ENCODE results near the gene PKP1. TPM values are rescaled to one million over a fixed set of nuclear protein-coding genes. Genes with fewer than 3 reads are reported as not detected.

The PKP1 gene
- total RNA-seq, 1 experiment from 2014 or later: not detected

DNA sequence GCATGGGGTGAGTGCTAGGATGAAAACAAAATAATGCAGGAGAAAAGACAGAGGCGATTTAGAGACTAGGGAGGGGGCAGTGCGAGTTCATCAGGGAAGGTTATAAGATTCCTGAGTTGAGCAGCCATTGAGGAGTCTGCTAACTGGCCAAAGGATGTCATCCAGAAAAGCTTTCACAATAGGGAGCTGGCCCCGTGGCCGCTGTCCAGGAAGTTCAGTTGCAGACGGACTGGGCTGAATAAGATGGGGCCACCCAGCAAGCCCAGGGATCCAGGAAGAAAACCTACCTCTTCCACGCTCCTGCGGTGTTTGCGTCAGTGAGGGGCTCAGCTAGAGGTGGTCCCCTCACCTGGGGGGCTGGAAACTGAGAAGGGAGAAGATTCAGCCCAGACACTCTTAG lies 4.0 kb upstream of the PKP1 start:
- H3K27ac ChIP-seq: no peak overlapping the region
- no peak overlapping the region for H3K4me3 ChIP-seq
- H3K36me3 ChIP-seq: no peaks in the 10 kb centered on the region
- H3K9me3 ChIP-seq (replicated peaks): no peaks in the 10 kb centered on the region
- peaks cover 8% of the 10 kb centered on the region for H3K27me3 ChIP-seq (replicated peaks)
- DNase-seq (ENCODE audit: low read depth in 1 of 2, low spot score in 2 of 2): no peak
- peaks cover 18% of the 10 kb centered on the region for H3K4me1 ChIP-seq (replicated peaks)

DNA sequence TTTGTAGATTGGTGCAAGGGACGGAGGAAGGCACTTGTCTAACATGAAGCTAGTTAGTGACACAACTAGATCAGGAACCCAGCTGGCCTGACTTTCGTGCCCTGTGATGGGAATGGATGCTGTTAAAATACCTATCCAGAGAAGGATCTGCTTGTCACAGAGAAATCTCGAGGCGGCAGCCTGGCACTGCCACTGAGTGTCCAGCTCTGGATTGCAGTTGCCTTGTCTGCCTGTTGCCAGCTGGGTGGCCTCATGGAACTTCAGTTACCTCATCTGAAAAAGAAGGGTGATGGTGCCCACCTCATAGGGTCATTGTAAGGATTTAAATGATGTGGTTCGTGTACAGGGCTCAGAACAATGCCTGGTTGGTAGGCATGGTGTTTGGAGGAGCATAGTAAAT lies 2.4 kb upstream of the PKP1 start:
- Histone ChIP-seq H3K9me3 (replicated peaks) (no peaks in the 10 kb centered on the region), H3K27me3 (replicated peaks) (peaks cover 8% of the 10 kb centered on the region), H3K36me3 (no peaks in the 10 kb centered on the region), H3K4me3 (no peak overlapping the region), H3K4me1 (replicated peaks) (peaks cover 7% of the 10 kb centered on the region), H3K27ac (no peak overlapping the region)
- no peak for DNase-seq (ENCODE audit: low read depth in 1 of 2, low spot score in 2 of 2)

DNA sequence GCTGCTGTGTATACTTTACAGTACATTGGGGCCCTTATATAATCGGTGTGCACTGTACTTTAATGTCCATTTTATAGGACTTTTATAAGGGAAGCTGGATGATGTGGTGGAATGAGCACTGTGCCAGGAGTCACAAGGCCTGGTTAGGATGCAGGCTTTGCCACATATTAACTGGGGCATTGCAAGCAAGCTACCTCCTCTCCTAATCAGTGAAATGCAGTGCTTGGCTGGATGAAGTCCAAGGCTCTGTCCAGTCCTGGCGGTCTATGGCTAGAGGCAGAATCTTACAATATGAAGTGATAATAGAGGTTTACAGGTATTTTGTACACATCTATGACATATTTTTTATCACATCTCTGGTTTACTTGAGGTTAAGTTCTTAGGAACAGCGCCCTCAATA lies 1.7 kb upstream of the PKP1 start:
- no peak for DNase-seq (ENCODE audit: low read depth in 1 of 2, low spot score in 2 of 2)
- peaks cover 6% of the 10 kb centered on the region; the same call in 1 of the 2 replicates for H3K4me1 ChIP-seq (replicated peaks)
- no peaks in the 10 kb centered on the region for H3K9me3 ChIP-seq (replicated peaks)
- H3K27ac ChIP-seq: no peak overlapping the region
- H3K36me3 ChIP-seq: no peaks in the 10 kb centered on the region
- no peak overlapping the region for H3K4me3 ChIP-seq
- H3K27me3 ChIP-seq (replicated peaks): peaks cover 8% of the 10 kb centered on the region

DNA sequence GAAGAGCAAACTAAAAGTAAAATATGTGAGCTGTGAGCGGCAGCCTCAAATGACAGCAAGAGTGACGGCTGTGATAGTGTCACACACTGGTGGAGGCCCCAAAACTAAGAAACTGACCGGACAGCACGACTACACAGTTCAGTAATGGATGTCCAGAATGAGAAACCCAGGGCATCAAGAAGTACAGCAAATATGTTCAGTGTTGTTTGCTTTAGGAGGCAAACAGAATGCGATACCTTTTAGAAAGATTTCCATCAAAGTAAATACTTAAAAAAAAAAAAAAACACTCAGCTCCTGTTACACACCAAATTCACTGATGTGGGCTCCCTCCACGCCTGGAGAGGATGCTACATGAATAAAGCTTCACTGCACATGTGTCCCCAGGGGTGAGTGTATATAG lies 1.1 kb upstream of the PKP1 start:
- Histone ChIP-seq H3K27me3 (replicated peaks) (peaks cover 8% of the 10 kb centered on the region), H3K4me3 (no peak overlapping the region), H3K4me1 (replicated peaks) (peaks cover 6% of the 10 kb centered on the region; the same call in 1 of the 2 replicates), H3K27ac (no peak overlapping the region), H3K36me3 (no peaks in the 10 kb centered on the region), H3K9me3 (replicated peaks) (no peaks in the 10 kb centered on the region)
- DNase-seq (ENCODE audit: low read depth in 1 of 2, low spot score in 2 of 2): no peak

DNA sequence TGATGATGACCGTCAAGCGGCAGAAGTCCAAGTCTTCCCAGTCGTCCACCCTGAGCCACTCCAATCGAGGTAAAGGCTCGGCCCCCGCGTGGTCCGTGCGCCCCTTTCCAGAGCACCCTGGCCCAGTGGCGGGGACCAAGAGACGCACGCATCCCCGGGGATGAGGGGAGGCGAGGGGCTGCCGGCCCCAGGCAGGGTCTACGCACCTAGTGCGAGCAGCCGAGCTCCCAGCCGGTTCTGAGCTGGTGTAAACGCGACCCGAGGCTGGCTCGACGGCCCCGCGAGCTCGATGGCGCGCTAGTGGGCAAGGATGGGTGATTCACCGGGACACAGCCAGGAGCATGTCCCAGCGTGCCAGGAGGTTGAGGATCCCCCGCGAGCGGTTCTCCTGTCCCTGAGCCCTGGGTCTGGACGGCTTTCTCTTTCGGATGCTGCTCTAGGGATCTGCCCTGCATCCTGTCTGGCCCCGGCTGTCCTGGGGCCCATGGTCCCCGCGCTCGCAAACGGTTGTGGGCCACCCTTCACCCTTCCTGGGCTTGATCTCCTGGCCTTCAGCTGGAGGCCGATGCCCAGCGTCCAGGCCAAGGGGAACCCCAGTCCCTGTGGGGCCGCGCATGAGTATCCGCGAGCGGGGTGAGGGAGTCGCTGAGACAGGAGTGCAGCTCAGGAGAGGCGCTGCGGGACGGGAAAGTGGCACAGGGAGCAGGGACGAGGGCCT lies 689 bp downstream of the PKP1 start:
- Histone ChIP-seq H3K36me3 (no peaks in the 10 kb centered on the region), H3K4me3 (no peak overlapping the region), H3K27ac (no peak overlapping the region), H3K27me3 (replicated peaks) (peaks cover 12% of the 10 kb centered on the region), H3K9me3 (replicated peaks) (no peaks in the 10 kb centered on the region), H3K4me1 (replicated peaks) (peaks cover 6% of the 10 kb centered on the region; the same call in 1 of the 2 replicates)
- DNase-seq (ENCODE audit: low read depth in 1 of 2, low spot score in 2 of 2): no peak

DNA sequence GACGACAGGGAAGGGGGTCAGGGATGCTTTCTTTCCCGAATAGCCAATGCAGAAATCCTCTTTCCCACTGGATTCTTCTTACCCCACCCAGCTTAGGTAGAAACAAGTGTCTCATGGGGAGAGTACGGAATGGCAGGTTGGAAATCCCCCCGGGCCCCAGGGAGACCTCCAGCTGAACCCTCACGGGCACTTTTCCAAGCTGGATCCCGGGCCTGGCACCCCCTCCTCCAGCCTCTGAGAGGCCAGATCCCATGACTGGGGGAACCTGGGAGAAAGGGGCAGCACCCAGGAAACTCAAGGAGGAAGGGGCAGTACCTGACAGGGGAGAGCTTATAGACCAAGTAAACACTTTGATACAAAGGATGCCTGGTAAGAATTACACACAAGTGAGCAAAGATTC lies 1.3 kb downstream of the PKP1 start:
- Histone ChIP-seq H3K27ac (no peak overlapping the region), H3K27me3 (replicated peaks) (peaks cover 14% of the 10 kb centered on the region), H3K4me1 (replicated peaks) (no peaks in the 10 kb centered on the region; the same call in 1 of the 2 replicates), H3K9me3 (replicated peaks) (no peaks in the 10 kb centered on the region), H3K36me3 (no peaks in the 10 kb centered on the region), H3K4me3 (no peak overlapping the region)
- DNase-seq (ENCODE audit: low read depth in 1 of 2, low spot score in 2 of 2): no peak

DNA sequence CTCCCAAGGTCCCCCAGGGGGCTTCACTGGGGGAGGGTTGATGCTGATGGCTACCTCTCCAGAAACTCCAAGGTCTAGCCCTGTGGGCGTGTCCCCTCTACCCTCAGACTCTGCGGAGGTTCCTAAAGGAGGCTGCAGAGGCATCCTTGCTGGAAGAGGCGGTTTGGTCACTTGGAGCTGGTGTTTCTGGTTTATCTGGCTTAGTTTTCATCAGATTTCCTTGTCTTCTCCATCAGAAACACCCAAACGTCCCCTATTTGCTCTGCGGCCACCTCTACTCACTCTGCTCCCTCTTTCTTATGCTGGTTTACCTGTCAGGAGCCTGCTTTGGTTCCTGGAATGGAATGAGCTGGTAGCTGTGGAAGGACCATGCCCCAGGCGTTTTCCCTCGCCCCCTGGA lies 2.5 kb downstream of the PKP1 start:
- H3K4me1 ChIP-seq (replicated peaks): no peaks in the 10 kb centered on the region
- no peak for DNase-seq (ENCODE audit: low read depth in 1 of 2, low spot score in 2 of 2)
- no peak overlapping the region for H3K4me3 ChIP-seq
- H3K36me3 ChIP-seq: no peaks in the 10 kb centered on the region
- no peaks in the 10 kb centered on the region for H3K9me3 ChIP-seq (replicated peaks)
- no peak overlapping the region for H3K27ac ChIP-seq
- H3K27me3 ChIP-seq (replicated peaks): peaks cover 21% of the 10 kb centered on the region

DNA sequence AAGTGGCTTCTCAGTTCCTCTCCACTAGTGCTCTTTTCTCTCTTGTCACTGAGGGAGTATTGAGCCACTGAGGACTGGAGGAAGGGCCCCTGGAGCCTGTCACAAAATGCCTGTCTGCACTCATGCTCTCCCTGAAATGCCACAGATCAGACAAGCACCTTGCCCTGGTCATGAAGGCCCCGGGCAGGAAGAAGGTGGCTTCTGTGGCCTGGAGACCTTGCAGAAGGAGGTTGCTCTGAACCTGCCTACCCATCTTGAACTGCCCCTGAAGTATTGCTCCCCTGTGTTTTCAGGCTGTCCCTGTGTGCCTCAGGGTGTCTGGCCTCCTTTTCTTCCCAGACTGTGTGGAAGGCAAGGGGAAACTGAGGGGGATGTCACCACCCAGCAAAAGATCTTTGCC lies 3.1 kb downstream of the PKP1 start:
- H3K9me3 ChIP-seq (replicated peaks): no peaks in the 10 kb centered on the region

DNA sequence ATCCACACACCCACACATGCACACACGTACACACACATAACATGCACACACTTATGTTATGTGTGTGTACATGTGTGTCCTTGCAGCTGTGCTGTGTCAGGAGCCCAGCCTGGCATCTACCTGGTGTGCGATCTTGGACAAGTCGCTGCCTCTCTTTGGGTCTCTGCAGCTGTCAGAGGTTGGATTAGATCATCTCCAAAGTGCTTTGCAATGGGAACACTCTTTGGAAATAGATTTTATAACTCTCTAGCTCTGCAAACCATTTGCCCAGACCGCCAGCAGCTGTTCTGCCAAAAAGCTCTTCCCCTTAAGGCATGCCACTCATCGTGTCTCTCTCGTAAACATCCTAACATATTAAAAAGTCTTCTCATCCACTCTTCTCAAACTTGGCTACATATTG lies 4.7 kb downstream of the PKP1 start:
- H3K36me3 ChIP-seq: no peaks in the 10 kb centered on the region
- no peaks in the 10 kb centered on the region for H3K9me3 ChIP-seq (replicated peaks)
- H3K27me3 ChIP-seq (replicated peaks): peaks cover 13% of the 10 kb centered on the region; the same call in 1 of the 2 replicates
- no peak overlapping the region for H3K4me3 ChIP-seq
- no peaks in the 10 kb centered on the region for H3K4me1 ChIP-seq (replicated peaks)
- no peak for DNase-seq (ENCODE audit: low read depth in 1 of 2, low spot score in 2 of 2)
- no peak overlapping the region for H3K27ac ChIP-seq

More for the DNA sequence above, 3.1 kb downstream of the PKP1 start:
- Histone ChIP-seq H3K27ac (no peak overlapping the region), H3K4me1 (replicated peaks) (no peaks in the 10 kb centered on the region), H3K4me3 (no peak overlapping the region), H3K27me3 (replicated peaks) (peaks cover 19% of the 10 kb centered on the region), H3K36me3 (no peaks in the 10 kb centered on the region)
- no peak for DNase-seq (ENCODE audit: low read depth in 1 of 2, low spot score in 2 of 2)

DNA sequence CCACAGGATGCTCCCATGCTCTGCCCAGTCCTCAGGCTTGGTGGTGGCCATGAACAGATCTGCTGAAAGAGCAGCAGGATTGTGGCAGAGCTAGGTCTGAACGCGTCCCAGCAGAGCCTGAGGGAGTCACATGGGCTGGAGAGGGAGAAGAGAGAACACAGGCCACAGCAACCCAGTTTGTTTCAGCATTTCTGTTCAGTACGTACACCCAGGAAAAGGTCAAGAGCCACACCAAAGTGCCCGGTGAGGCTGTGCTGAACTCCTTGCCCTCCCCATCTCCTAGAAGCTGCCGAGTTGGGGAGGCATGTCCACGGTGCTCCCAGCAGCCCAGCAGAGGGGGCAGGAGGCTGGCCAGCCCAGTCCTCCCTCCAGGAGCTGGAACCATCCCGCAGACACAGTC lies 5.5 kb downstream of the PKP1 start:
- H3K27ac ChIP-seq: no peak overlapping the region
- H3K4me1 ChIP-seq (replicated peaks): no peaks in the 10 kb centered on the region
- H3K4me3 ChIP-seq: no peak overlapping the region
- peaks cover 13% of the 10 kb centered on the region; the same call in 1 of the 2 replicates for H3K27me3 ChIP-seq (replicated peaks)
- no peaks in the 10 kb centered on the region for H3K9me3 ChIP-seq (replicated peaks)
- no peak for DNase-seq (ENCODE audit: low read depth in 1 of 2, low spot score in 2 of 2)
- H3K36me3 ChIP-seq: no peaks in the 10 kb centered on the region

DNA sequence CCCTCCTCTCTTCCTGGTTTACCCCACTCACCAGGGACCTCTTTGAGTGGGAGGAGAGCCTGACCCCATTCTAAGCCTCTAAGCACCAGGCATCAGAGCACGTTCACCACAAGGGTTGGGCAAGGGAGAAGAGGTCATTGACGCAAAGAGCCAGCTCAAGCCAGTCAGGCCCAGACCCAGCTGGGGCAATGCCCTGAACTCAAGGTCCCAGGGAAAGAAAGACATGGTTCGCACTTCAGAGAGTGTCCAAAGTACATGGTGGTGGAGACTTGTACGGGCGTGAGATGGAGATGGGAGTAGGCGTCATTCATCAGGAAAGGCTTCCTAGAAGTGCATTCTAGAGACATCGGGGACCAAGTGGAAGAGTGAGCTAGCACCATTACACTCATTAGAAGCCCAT lies 7.2 kb downstream of the PKP1 start:
- no peaks in the 10 kb centered on the region for H3K36me3 ChIP-seq
- H3K4me1 ChIP-seq (replicated peaks): no peaks in the 10 kb centered on the region
- no peaks in the 10 kb centered on the region for H3K9me3 ChIP-seq (replicated peaks)
- H3K4me3 ChIP-seq: no peak overlapping the region
- H3K27me3 ChIP-seq (replicated peaks): peaks cover 13% of the 10 kb centered on the region
- no peak overlapping the region for H3K27ac ChIP-seq
- DNase-seq (ENCODE audit: low read depth in 1 of 2, low spot score in 2 of 2): no peak

DNA sequence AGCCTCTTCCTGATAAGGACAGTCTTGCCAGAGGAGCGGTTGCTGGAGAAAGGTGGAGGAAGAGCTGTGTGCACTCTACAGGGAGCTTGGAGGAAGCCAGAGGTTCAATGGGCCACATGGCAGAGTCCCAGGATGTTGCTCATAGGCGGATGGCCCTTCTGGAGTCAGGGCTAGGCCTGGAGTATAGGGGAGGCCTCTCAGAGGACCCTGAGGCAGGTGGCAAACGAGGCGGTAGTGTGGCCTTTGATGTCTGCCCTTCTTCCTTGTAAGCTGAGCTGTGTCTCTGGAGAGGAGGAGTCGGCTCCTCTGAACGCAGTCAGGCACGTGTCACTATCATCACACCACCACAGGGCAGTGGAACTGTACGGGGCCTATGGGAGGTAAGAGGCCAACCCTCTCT lies 8.6 kb downstream of the PKP1 start:
- Histone ChIP-seq H3K9me3 (replicated peaks) (no peaks in the 10 kb centered on the region), H3K27me3 (replicated peaks) (peaks cover 18% of the 10 kb centered on the region), H3K36me3 (no peaks in the 10 kb centered on the region), H3K4me3 (no peak overlapping the region), H3K27ac (no peak overlapping the region), H3K4me1 (replicated peaks) (no peaks in the 10 kb centered on the region)
- DNase-seq (ENCODE audit: low read depth in 1 of 2, low spot score in 2 of 2): no peak

DNA sequence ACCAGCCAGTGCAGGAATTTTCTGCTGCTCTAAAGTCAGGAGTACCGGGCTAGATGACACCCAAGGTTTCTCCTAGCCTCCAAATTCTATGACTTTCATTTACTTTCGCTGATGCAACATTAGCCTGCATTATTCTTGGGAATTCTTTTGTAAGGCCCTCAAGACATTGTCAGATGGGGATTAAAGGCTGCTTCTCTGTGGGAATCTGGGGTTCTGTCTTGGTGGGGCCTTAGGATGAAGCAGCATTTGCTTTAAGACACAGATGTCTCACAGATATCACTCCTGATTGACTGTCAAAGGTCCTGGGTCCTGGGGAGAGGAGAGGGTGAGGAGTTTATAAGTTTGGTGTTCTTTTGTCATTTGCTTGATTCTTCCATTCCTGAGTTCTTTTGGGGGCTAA lies 11.6 kb downstream of the PKP1 start:
- H3K36me3 ChIP-seq: no peaks in the 10 kb centered on the region
- H3K27me3 ChIP-seq (replicated peaks): peaks cover 20% of the 10 kb centered on the region

DNA sequence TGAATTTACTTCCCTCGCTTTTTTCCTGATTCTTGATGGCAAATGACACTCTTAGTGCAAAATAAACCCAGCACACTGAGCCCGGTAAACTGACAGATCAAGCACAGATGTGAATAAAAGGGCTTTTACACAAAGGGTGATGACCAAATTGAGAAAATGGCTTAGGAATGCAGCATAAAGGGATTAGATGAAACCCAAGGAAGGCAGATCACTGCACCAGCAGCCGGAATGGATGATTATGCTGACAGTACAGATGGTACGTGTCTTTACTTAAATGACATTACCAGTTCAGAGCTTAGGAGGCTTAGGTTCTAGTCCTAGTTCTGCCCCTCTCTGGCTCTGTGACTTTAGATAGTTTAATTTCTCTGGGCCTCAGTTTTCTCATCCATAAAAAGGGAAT lies 12.0 kb downstream of the PKP1 start:
- H3K9me3 ChIP-seq (replicated peaks): no peaks in the 10 kb centered on the region

More for the DNA sequence above, 11.6 kb downstream of the PKP1 start:
- Histone ChIP-seq H3K27ac (no peak overlapping the region), H3K4me1 (replicated peaks) (no peaks in the 10 kb centered on the region), H3K9me3 (replicated peaks) (no peaks in the 10 kb centered on the region), H3K4me3 (no peak overlapping the region)
- DNase-seq (ENCODE audit: low read depth in 1 of 2, low spot score in 2 of 2): no peak

DNA sequence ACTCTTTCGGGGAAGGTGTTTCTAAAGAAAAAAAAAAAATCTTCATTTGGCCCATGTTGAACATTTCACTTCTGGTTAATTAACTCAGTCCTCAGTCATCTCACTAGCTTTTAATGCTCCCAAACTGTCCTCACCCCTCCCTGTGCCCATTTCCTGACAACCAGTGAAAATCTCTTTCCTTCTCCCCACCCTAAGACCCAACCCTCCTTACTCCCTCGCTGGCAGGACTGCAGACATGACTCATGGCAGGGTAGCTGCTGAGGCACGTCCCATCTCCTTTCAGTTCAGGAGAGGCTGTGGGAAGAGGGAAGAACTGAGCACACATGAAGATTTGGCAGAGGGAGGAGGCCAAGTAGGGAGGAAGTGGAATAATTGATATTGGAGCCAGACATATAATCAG lies 12.6 kb downstream of the PKP1 start:
- H3K9me3 ChIP-seq (replicated peaks): no peaks in the 10 kb centered on the region
- no peaks in the 10 kb centered on the region for H3K4me1 ChIP-seq (replicated peaks)
- no peaks in the 10 kb centered on the region for H3K36me3 ChIP-seq
- no peak overlapping the region for H3K27ac ChIP-seq
- H3K27me3 ChIP-seq (replicated peaks): peaks cover 16% of the 10 kb centered on the region
- H3K4me3 ChIP-seq: no peak overlapping the region
- no peak for DNase-seq (ENCODE audit: low read depth in 1 of 2, low spot score in 2 of 2)

More for the DNA sequence above, 12.0 kb downstream of the PKP1 start:
- Histone ChIP-seq H3K27me3 (replicated peaks) (peaks cover 16% of the 10 kb centered on the region), H3K27ac (no peak overlapping the region), H3K36me3 (no peaks in the 10 kb centered on the region), H3K4me3 (no peak overlapping the region), H3K4me1 (replicated peaks) (no peaks in the 10 kb centered on the region)
- DNase-seq (ENCODE audit: low read depth in 1 of 2, low spot score in 2 of 2): no peak

All from SJSA1 (cell line).